GM23338 (cell line): ENCODE data around the gene GTF2E1.

ENCODE experiments used
- CREB1 ChIP-seq: fragments of 250-450 bp; sonication (Bioruptor Pico); IDR thresholded peaks from 2 replicates; pipeline ENCODE4 v1.5.0; 2020; ENCODE audit warnings: low read depth, mild to moderate bottlenecking, moderate library complexity
- EZH2 ChIP-seq: fragments of 200-600 bp; sonication (generic); IDR thresholded peaks from one replicate; pipeline ENCODE4 v1.8.0; 2017; ENCODE audit warnings: antibody characterized with exemption, mild to moderate bottlenecking, low read depth; ENCODE audit not compliant: unreplicated experiment
- EZH2phosphoT487 ChIP-seq: fragments of 200-600 bp; sonication (generic); IDR thresholded peaks from one replicate; pipeline ENCODE4 v1.8.1; 2018; ENCODE audit warnings: antibody characterized with exemption; ENCODE audit not compliant: unreplicated experiment
- JUNB ChIP-seq: IDR thresholded peaks from one replicate; pipeline ENCODE4 v1.6.1; 2016; ENCODE audit warnings: antibody characterized with exemption; ENCODE audit not compliant: unreplicated experiment
- NANOG ChIP-seq: IDR thresholded peaks from 2 replicates; pipeline ENCODE4 v1.6.1; 2016; ENCODE audit warnings: antibody characterized with exemption, borderline replicate concordance
- POLR2AphosphoS5 ChIP-seq: IDR thresholded peaks from 2 replicates; pipeline ENCODE4 v1.6.1; 2016; ENCODE audit warnings: antibody characterized with exemption, low read depth
- ZNF114 ChIP-seq: fragments of 250-450 bp; sonication (Bioruptor Pico); IDR thresholded peaks from 2 replicates; pipeline ENCODE4 v1.5.0; 2020; ENCODE audit warnings: mild to moderate bottlenecking, moderate library complexity
- ZNF331 ChIP-seq: fragments of 250-450 bp; sonication (Bioruptor Pico); IDR thresholded peaks from 2 replicates; pipeline ENCODE4 v1.5.0; 2020; ENCODE audit warnings: low read depth, mild to moderate bottlenecking, moderate library complexity
- TF ChIP-seq, protein P1 (sequence below), 2 experiments: fragments of 200-600 bp in 1 of 2; sonication (generic) in 1 of 2; conservative IDR thresholded peaks; 2 replicates each; pipeline versions ENCODE4 v1.5.1 to v1.6.1; 2016 to 2017; ENCODE audit warnings: antibody characterized with exemption in 2 of 2, low read depth in 2 of 2, mild to moderate bottlenecking in 2 of 2, moderate library complexity in 1 of 2
- TF ChIP-seq, protein P2 (sequence below): IDR thresholded peaks from one replicate; pipeline ENCODE4 v1.6.1; 2018; ENCODE audit warnings: antibody characterized with exemption; ENCODE audit not compliant: unreplicated experiment
- TF ChIP-seq, protein P3 (sequence below): IDR thresholded peaks from 2 replicates; pipeline ENCODE4 v1.6.1; 2016; ENCODE audit warnings: antibody characterized with exemption

DNA sequence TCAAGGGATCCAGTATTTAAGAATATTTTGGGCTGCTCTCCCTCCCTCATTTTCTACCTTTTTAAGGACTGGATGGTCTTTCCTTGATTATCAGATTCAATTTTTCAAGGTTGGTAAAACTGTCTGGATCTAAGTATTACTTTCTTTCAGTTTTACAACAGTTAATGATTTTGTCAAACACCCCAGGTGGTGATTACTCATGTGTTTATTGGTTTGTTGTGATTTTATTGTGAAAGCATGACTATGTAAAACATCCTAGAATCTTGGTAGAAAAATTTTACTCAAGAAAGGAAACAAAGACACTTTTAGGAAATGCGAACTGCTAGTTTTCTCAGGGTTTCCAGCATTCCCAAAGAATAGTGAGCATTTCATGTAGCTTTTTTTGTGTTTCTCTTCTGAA is 7.3 kb downstream of the GTF2E1 start:
- TF ChIP-seq ZNF114 (CRISPR knock-in tag) (no peak), EZH2 (no peak), EZH2phosphoT487 (no peak), CREB1 (CRISPR knock-in tag) (no peak), POLR2AphosphoS5 (no peak), NANOG (no peak), ZNF331 (no peak), JUNB (no peak)
- TF ChIP-seq, protein P1, sequence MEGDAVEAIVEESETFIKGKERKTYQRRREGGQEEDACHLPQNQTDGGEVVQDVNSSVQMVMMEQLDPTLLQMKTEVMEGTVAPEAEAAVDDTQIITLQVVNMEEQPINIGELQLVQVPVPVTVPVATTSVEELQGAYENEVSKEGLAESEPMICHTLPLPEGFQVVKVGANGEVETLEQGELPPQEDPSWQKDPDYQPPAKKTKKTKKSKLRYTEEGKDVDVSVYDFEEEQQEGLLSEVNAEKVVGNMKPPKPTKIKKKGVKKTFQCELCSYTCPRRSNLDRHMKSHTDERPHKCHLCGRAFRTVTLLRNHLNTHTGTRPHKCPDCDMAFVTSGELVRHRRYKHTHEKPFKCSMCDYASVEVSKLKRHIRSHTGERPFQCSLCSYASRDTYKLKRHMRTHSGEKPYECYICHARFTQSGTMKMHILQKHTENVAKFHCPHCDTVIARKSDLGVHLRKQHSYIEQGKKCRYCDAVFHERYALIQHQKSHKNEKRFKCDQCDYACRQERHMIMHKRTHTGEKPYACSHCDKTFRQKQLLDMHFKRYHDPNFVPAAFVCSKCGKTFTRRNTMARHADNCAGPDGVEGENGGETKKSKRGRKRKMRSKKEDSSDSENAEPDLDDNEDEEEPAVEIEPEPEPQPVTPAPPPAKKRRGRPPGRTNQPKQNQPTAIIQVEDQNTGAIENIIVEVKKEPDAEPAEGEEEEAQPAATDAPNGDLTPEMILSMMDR (conservative IDR thresholded peaks at IDR 0.05; ENCODE audit: low read depth in 2 of 2) = no peak
- TF ChIP-seq, protein P2, sequence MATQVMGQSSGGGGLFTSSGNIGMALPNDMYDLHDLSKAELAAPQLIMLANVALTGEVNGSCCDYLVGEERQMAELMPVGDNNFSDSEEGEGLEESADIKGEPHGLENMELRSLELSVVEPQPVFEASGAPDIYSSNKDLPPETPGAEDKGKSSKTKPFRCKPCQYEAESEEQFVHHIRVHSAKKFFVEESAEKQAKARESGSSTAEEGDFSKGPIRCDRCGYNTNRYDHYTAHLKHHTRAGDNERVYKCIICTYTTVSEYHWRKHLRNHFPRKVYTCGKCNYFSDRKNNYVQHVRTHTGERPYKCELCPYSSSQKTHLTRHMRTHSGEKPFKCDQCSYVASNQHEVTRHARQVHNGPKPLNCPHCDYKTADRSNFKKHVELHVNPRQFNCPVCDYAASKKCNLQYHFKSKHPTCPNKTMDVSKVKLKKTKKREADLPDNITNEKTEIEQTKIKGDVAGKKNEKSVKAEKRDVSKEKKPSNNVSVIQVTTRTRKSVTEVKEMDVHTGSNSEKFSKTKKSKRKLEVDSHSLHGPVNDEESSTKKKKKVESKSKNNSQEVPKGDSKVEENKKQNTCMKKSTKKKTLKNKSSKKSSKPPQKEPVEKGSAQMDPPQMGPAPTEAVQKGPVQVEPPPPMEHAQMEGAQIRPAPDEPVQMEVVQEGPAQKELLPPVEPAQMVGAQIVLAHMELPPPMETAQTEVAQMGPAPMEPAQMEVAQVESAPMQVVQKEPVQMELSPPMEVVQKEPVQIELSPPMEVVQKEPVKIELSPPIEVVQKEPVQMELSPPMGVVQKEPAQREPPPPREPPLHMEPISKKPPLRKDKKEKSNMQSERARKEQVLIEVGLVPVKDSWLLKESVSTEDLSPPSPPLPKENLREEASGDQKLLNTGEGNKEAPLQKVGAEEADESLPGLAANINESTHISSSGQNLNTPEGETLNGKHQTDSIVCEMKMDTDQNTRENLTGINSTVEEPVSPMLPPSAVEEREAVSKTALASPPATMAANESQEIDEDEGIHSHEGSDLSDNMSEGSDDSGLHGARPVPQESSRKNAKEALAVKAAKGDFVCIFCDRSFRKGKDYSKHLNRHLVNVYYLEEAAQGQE = no peak
- TF ChIP-seq, protein P3, sequence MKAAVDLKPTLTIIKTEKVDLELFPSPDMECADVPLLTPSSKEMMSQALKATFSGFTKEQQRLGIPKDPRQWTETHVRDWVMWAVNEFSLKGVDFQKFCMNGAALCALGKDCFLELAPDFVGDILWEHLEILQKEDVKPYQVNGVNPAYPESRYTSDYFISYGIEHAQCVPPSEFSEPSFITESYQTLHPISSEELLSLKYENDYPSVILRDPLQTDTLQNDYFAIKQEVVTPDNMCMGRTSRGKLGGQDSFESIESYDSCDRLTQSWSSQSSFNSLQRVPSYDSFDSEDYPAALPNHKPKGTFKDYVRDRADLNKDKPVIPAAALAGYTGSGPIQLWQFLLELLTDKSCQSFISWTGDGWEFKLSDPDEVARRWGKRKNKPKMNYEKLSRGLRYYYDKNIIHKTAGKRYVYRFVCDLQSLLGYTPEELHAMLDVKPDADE = no peak
